CD4-positive, alpha-beta T cell treated with Interleukin-2 at 100 ng/mL for 4 hours (primary cell): ENCODE data around the gene ZNF780A.
"Not testable (repeated sequence)": the region's sequence is repeated elsewhere in the genome, so short reads cannot be mapped to it uniquely, and the experiment has no call there.

ENCODE experiments used
- DNase-seq: peaks from one replicate; pipeline ENCODE4 v3.0.0-alpha.2; 2020; ENCODE audit warnings: low spot score

Gene ZNF780A

GRCh38 chr19:40090241-40091204, at the start of gene ZNF780A:
Gene ZNF780A, minus strand, starts transcription at chr19:40090943. Its CDS starts 6,190 bp downstream, at chr19:40084753.
- peak; percentile 74 for DNase-seq

- peak; percentile 61 for DNase-seq
Measured at GRCh38 chr19:40139533-40140287, 49.0 kb upstream of the ZNF780A start.

- DNase-seq: no peak
Measured at GRCh38 chr19:40136818-40137217, 46.1 kb upstream of the ZNF780A start.

GRCh38 chr19:40134866-40135265, 44.1 kb upstream of the ZNF780A start:
- no peak for DNase-seq

GRCh38 chr19:40133491-40133890, 42.7 kb upstream of the ZNF780A start:
- DNase-seq: no peak

GRCh38 chr19:40130013-40130412, 39.3 kb upstream of the ZNF780A start:
- DNase-seq: no peak

- DNase-seq: no peak
Measured at GRCh38 chr19:40129425-40129824, 38.7 kb upstream of the ZNF780A start.

GRCh38 chr19:40128991-40129390, 38.2 kb upstream of the ZNF780A start:
- DNase-seq: no peak

GRCh38 chr19:40119380-40119779, 28.6 kb upstream of the ZNF780A start:
- no peak for DNase-seq

- DNase-seq: not testable (repeated sequence)
Measured at GRCh38 chr19:40118638-40119037, 27.9 kb upstream of the ZNF780A start.

GRCh38 chr19:40116075-40116474, 25.3 kb upstream of the ZNF780A start:
- no peak for DNase-seq

- DNase-seq: not testable (repeated sequence)
Measured at GRCh38 chr19:40114119-40114518, 23.4 kb upstream of the ZNF780A start.

- DNase-seq: not testable (repeated sequence)
Measured at GRCh38 chr19:40112271-40112670, 21.5 kb upstream of the ZNF780A start.

GRCh38 chr19:40110570-40110969, 19.8 kb upstream of the ZNF780A start:
- DNase-seq: no peak

- DNase-seq: no peak
Measured at GRCh38 chr19:40104754-40105153, 14.0 kb upstream of the ZNF780A start.

- no peak for DNase-seq
Measured at GRCh38 chr19:40103600-40103999, 12.9 kb upstream of the ZNF780A start.

- no peak for DNase-seq
Measured at GRCh38 chr19:40101813-40102212, 11.1 kb upstream of the ZNF780A start.

GRCh38 chr19:40093416-40093815, 2.7 kb upstream of the ZNF780A start:
- no peak for DNase-seq

- no peak for DNase-seq
Measured at GRCh38 chr19:40091205-40092129, 724 bp upstream of the ZNF780A start.

GRCh38 chr19:40089462-40089861, 1.3 kb downstream of the ZNF780A start:
- DNase-seq: no peak

GRCh38 chr19:40088299-40089047, 2.3 kb downstream of the ZNF780A start:
- DNase-seq: no peak
